ENCODE results near the gene NCAM2.

NCAM2 gene

DNA sequence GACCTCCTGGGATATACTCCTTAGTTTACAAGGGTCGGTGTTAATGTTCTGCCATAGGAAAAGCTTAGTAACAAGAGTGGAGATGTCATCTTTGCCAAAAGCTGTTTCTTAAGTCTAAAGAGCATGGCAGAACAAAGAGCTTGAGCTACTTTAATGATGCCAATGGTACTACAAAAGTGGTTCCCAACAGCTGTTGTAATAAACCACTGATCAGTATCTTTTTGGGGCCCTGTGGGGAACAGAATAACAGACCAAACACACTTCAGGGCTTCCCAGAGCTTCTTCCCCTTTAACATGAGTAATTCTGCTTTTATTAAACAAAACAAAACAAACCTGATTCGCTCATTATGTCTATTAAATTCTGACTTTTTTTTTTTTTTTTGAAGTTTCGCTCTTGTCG lies 116.3 kb downstream of the NCAM2 start:
- Histone ChIP-seq H3K36me3 (ENCODE audit: control insufficient read depth, insufficient read depth, low read length) (no peaks in the 10 kb centered on the region), H2AFZ (no peak overlapping the region), H3K4me1 (no peaks in the 10 kb centered on the region), H3K4me3 (ENCODE audit: low read depth, low read length) (no peak overlapping the region), H3K27ac (no peak overlapping the region), H3K9ac (no peak overlapping the region), H3K79me2 (no peaks in the 10 kb centered on the region), H3K27me3 (ENCODE audit: control insufficient read depth, insufficient read depth, low read length) (no peaks in the 10 kb centered on the region), H3K9me3 (ENCODE audit: control insufficient read depth, low read length) (no peaks in the 10 kb centered on the region), H3K4me2 (ENCODE audit: low read length) (no peak overlapping the region)
- TF ChIP-seq, protein P1, sequence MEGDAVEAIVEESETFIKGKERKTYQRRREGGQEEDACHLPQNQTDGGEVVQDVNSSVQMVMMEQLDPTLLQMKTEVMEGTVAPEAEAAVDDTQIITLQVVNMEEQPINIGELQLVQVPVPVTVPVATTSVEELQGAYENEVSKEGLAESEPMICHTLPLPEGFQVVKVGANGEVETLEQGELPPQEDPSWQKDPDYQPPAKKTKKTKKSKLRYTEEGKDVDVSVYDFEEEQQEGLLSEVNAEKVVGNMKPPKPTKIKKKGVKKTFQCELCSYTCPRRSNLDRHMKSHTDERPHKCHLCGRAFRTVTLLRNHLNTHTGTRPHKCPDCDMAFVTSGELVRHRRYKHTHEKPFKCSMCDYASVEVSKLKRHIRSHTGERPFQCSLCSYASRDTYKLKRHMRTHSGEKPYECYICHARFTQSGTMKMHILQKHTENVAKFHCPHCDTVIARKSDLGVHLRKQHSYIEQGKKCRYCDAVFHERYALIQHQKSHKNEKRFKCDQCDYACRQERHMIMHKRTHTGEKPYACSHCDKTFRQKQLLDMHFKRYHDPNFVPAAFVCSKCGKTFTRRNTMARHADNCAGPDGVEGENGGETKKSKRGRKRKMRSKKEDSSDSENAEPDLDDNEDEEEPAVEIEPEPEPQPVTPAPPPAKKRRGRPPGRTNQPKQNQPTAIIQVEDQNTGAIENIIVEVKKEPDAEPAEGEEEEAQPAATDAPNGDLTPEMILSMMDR (IDR thresholded peaks at IDR 0.05), result no peak

GRCh38 chr21:21119091-21119490 lies 120.9 kb downstream of the NCAM2 start:
- H3K9me3 ChIP-seq (ENCODE audit: control insufficient read depth, low read length), result no peaks in the 10 kb centered on the region
- TF ChIP-seq, protein P1 (IDR thresholded peaks at IDR 0.05), result no peak
- H3K4me2 ChIP-seq (ENCODE audit: low read length), result no peak overlapping the region
- H3K9ac ChIP-seq, result no peak overlapping the region
- no peak overlapping the region for H3K4me3 ChIP-seq (ENCODE audit: low read depth, low read length)
- H2AFZ ChIP-seq, result no peak overlapping the region
- no peak overlapping the region for H3K27ac ChIP-seq
- H3K36me3 ChIP-seq (ENCODE audit: control insufficient read depth, insufficient read depth, low read length), result no peaks in the 10 kb centered on the region
- no peaks in the 10 kb centered on the region for H3K27me3 ChIP-seq (ENCODE audit: control insufficient read depth, insufficient read depth, low read length)
- H3K79me2 ChIP-seq, result no peaks in the 10 kb centered on the region
- no peaks in the 10 kb centered on the region for H3K4me1 ChIP-seq

- Histone ChIP-seq H2AFZ (no peak overlapping the region), H3K4me3 (ENCODE audit: low read depth, low read length) (no peak overlapping the region), H3K4me1 (no peaks in the 10 kb centered on the region), H3K9me3 (ENCODE audit: control insufficient read depth, low read length) (no peaks in the 10 kb centered on the region), H3K79me2 (no peaks in the 10 kb centered on the region), H3K4me2 (ENCODE audit: low read length) (no peak overlapping the region), H3K9ac (no peak overlapping the region), H3K27ac (no peak overlapping the region), H3K36me3 (ENCODE audit: control insufficient read depth, insufficient read depth, low read length) (no peaks in the 10 kb centered on the region), H3K27me3 (ENCODE audit: control insufficient read depth, insufficient read depth, low read length) (no peaks in the 10 kb centered on the region)
- TF ChIP-seq, protein P1 (IDR thresholded peaks at IDR 0.05), result no peak
These were observed 124.5 kb downstream of the NCAM2 start for GRCh38 chr21:21122680-21123079.

DNA sequence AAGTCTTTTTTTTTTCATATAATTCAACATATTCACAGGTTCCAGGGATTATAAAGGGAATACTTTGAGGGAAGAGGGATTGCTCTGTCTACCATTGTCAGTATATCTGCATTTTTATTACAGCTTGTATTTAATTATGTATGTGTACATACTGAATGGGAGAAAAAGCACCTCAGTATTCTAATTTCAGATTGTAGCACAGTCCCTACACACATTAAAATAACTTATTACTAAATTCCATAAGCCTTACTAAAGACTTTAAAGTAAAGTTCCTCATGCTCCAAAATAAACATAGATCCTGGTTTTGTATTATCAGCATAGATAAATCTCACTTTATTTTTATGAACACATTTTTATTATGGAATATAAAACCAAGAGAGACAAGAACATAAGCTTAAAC lies 134.2 kb downstream of the NCAM2 start:
- Histone ChIP-seq H3K79me2 (no peaks in the 10 kb centered on the region), H3K36me3 (ENCODE audit: control insufficient read depth, insufficient read depth, low read length) (no peaks in the 10 kb centered on the region), H3K9ac (no peak overlapping the region), H3K4me1 (no peaks in the 10 kb centered on the region), H3K4me3 (ENCODE audit: low read depth, low read length) (no peak overlapping the region), H3K4me2 (ENCODE audit: low read length) (no peak overlapping the region), H3K27me3 (ENCODE audit: control insufficient read depth, insufficient read depth, low read length) (no peaks in the 10 kb centered on the region), H2AFZ (no peak overlapping the region), H3K9me3 (ENCODE audit: control insufficient read depth, low read length) (no peaks in the 10 kb centered on the region), H3K27ac (no peak overlapping the region)
- TF ChIP-seq, protein P1 (IDR thresholded peaks at IDR 0.05), result no peak

DNA sequence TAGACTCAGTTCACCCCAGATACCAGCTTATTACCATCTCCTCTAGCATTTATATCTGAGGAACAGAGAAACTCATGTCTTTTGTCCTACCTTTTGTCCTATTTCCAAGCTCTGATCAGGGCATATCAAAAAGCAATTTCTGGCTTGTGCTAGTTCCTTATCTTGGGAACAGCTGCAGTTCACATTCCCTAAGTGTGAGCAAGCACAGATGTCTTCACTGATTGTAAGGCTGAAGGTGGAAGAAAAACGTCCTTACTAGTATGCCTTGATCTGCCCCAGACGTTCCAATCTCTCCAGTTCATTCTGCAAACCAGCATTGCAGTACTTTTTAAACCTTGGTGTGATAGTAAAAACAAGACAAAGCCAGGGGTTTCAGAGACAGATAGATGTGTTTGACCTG lies 139.8 kb downstream of the NCAM2 start:
- H2AFZ ChIP-seq, result no peak overlapping the region
- H3K9me3 ChIP-seq (ENCODE audit: control insufficient read depth, low read length), result no peaks in the 10 kb centered on the region
- H3K4me2 ChIP-seq (ENCODE audit: low read length), result no peak overlapping the region
- no peak overlapping the region for H3K9ac ChIP-seq
- no peaks in the 10 kb centered on the region for H3K79me2 ChIP-seq
- TF ChIP-seq, protein P1 (IDR thresholded peaks at IDR 0.05), result no peak
- H3K27ac ChIP-seq, result no peak overlapping the region
- H3K4me1 ChIP-seq, result no peaks in the 10 kb centered on the region
- no peaks in the 10 kb centered on the region for H3K27me3 ChIP-seq (ENCODE audit: control insufficient read depth, insufficient read depth, low read length)
- no peaks in the 10 kb centered on the region for H3K36me3 ChIP-seq (ENCODE audit: control insufficient read depth, insufficient read depth, low read length)
- H3K4me3 ChIP-seq (ENCODE audit: low read depth, low read length), result no peak overlapping the region

Measured in parathyroid adenoma (tissue), 2 donors.